A549 (cell line): ENCODE measurements around the gene CLEC16A.

Experiments
- BCL3 ChIP-seq: fragments of >200 bp; sonication (Bioruptor Twin); formaldehyde crosslinking; IDR thresholded peaks from 3 replicates; pipeline ENCODE4 v1.6.1; 2016
- MAX ChIP-seq: IDR thresholded peaks from 2 replicates; pipeline ENCODE4 v1.6.1; 2012

- no peak for TF ChIP-seq BCL3
- TF ChIP-seq MAX: no peak
Observed at GRCh38 chr16:10984509-10984908, 40.1 kb downstream of the CLEC16A start.
